Liver (tissue), 3 donors: ENCODE data around the gene ABHD12B.

Experiments used
- HNF4A ChIP-seq, 2 donors: conservative IDR thresholded peaks; 2 replicates each; pipeline ENCODE4 v1.6.1; 2016; ENCODE audit warnings: antibody characterized with exemption in 2 of 2, mild to moderate bottlenecking in 2 of 2
- NR2F2 ChIP-seq: IDR thresholded peaks from 2 replicates; pipeline ENCODE4 v1.6.1; 2016; ENCODE audit warnings: antibody characterized with exemption
- TF ChIP-seq, protein P1 (sequence below): fragments of 150-350 bp; IDR thresholded peaks from 2 replicates; pipeline ENCODE4 v1.5.1; 2017; ENCODE audit warnings: improper control_type of control experiment, low read depth, low read length; ENCODE audit not compliant: missing input control
- donor health status: healthy.
- donor health status: healthy.

- TF ChIP-seq, protein P1, sequence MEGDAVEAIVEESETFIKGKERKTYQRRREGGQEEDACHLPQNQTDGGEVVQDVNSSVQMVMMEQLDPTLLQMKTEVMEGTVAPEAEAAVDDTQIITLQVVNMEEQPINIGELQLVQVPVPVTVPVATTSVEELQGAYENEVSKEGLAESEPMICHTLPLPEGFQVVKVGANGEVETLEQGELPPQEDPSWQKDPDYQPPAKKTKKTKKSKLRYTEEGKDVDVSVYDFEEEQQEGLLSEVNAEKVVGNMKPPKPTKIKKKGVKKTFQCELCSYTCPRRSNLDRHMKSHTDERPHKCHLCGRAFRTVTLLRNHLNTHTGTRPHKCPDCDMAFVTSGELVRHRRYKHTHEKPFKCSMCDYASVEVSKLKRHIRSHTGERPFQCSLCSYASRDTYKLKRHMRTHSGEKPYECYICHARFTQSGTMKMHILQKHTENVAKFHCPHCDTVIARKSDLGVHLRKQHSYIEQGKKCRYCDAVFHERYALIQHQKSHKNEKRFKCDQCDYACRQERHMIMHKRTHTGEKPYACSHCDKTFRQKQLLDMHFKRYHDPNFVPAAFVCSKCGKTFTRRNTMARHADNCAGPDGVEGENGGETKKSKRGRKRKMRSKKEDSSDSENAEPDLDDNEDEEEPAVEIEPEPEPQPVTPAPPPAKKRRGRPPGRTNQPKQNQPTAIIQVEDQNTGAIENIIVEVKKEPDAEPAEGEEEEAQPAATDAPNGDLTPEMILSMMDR = no peak
- TF ChIP-seq HNF4A (conservative IDR thresholded peaks at IDR 0.05) = no peak
- TF ChIP-seq NR2F2 = no peak
Measured at GRCh38 chr14:50917449-50917848, 45.6 kb downstream of the ABHD12B start.
